Heart left ventricle (tissue), 16 donors: ENCODE data around the gene SIGLEC15. TPM values are rescaled to one million over a fixed set of nuclear protein-coding genes. Genes with fewer than 3 reads are reported as not detected.

Experiments
- ATAC-seq, 4 donors: fragments of 200-7000 bp; cut with Tn5 transposase; one replicate each; pipeline ENCODE4 v1.9.1; 2020 to 2022; ENCODE audit warnings: moderate library complexity in 4 of 4, mild to moderate bottlenecking in 3 of 4, moderate number of reproducible peaks in 1 of 4
- DNase-seq, 5 donors: peaks; one replicate each; pipeline ENCODE4 v3.0.0-alpha.2; 2020
- H3K27ac ChIP-seq, 12 donors: fragments of 200-600 bp; sonication (generic) in 4 of 12; one replicate each; pipeline versions ENCODE4 v1.5.0 to v1.8.0; 2016 to 2022; ENCODE audit warnings: mild to moderate bottlenecking in 2 of 12
- H3K27me3 ChIP-seq, 9 donors: fragments of 200-600 bp; sonication (generic) in 2 of 9; one replicate each; pipeline versions ENCODE4 v1.5.1 to v1.8.0; 2016 to 2022; ENCODE audit warnings: mild to moderate bottlenecking in 3 of 9
- H3K36me3 ChIP-seq, 9 donors: fragments of 200-600 bp; sonication (generic) in 2 of 9; one replicate each; pipeline versions ENCODE4 v1.5.0 to v1.8.0; 2018 to 2022; ENCODE audit warnings: mild to moderate bottlenecking in 2 of 9
- H3K4me1 ChIP-seq, 12 donors: fragments of 200-600 bp; sonication (generic) in 4 of 12; one replicate each; pipeline versions ENCODE4 v1.5.0 to v1.8.0; 2016 to 2022; ENCODE audit warnings: mild to moderate bottlenecking in 3 of 12
- H3K4me3 ChIP-seq, 12 donors: fragments of 200-600 bp; sonication (generic) in 4 of 12; one replicate each; pipeline versions ENCODE4 v1.5.0 to v1.8.0; 2017 to 2022; ENCODE audit warnings: mild to moderate bottlenecking in 9 of 12, moderate library complexity in 4 of 12
- H3K9me3 ChIP-seq, 12 donors: fragments of 200-600 bp; sonication (generic) in 4 of 12; one replicate each; pipeline versions ENCODE4 v1.5.0 to v1.8.0; 2016 to 2022; ENCODE audit warnings: mild to moderate bottlenecking in 1 of 12
- CTCF ChIP-seq, 12 donors: fragments of 200-600 bp; sonication (generic) in 4 of 12; IDR thresholded peaks; one replicate each; pipeline versions ENCODE4 v1.5.0 to v1.8.0; 2018 to 2022; ENCODE audit warnings: antibody characterized with exemption in 12 of 12, mild to moderate bottlenecking in 5 of 12
- POLR2A ChIP-seq, 2 donors: fragments of 450-650 bp; IDR thresholded peaks; one replicate each; pipeline ENCODE4 v1.6.1; 2017; ENCODE audit warnings: antibody characterized with exemption in 2 of 2, mild to moderate bottlenecking in 2 of 2, moderate library complexity in 2 of 2
- WGBS, 4 donors: extraction: QIAGEN DNeasy Blood & Tissue Kit in 2 of 4; methylation state at CpG; one replicate each; pipeline versions ENCODE4 v1.1.5 to v1.1.7; 2013 to 2018; 5-methylcytosine and 5-hydroxymethylcytosine counted together
- intact Hi-C, 10 donors: fragments of 100-400 bp; cut with DNase I; formaldehyde crosslinking; loops; one replicate each; pipeline versions ENCODE4 v1.11.1 to v1.14.2; 2022
- polyA plus RNA-seq, 2 donors: library from polyadenylated mRNA; stranded (reverse); fragments of 200-250 nt; gene quantifications; one replicate each; pipeline ENCODE4 v1.2.3, GENCODE V29; 2013
- total RNA-seq, 9 donors: library from RNA; depleted of rRNA in 2 of 9; stranded (reverse); fragments of >200 nt in 2 of 9; fragmentation: NEBNext Ultra II Directional in 3 of 9; extraction: Animal tissue kit (Norgen Biotek cat#: 25700) in 3 of 9; gene quantifications; one replicate each; pipeline versions ENCODE4 v1.1.0 to v1.2.4, GENCODE V29; 2016 to 2023
- donor health status: ischemic (EF 13 %, LVEDD 7.1; RV severe dilation, severe dysfunction).
- donor health status: healthy with polysubstance abuse.
- donor health status: DM: no; HTN: yes; CAD: no.
- donor health status: DM: no; HTN: no; CAD: no.
- donor health status: ischemic (EF 25% LVEDD 6.9; RV normal size, moderate dysfunction).
- donor health status: ischemic (EF 25% LVEDD 5.7; RV mildly dilated, moderate dysfunction).
- donor health status: healthy.
- donor health status: DM: yes; HTN: yes; CAD: no.
- donor health status: ischemic (EF 35%, LVEDD 5.7; RV mildly dilated, moderate dysfunction).
- donor health status: nonischemic (EF 11% LVEDD 7.7; RV severe dilation, severe dysfunction).
- donor health status: DM: yes; HTN: yes; CAD: no.
- donor health status: PGD.
- donor health status: ischemic (EF 29% LVEDD 5.4; RV normal size, mild dysfunction).
- donor health status: nonischemic (EF 23%, LVEDD 6.1; RV moderate dilation, normal function).

The SIGLEC15 gene
- total and polyA plus RNA-seq, 11 donors, result 0.08 to 0.77 (median 0.38) TPM; not detected in 4

GRCh38 chr18:45891806-45892205, 66.3 kb downstream of the SIGLEC15 start:
- no peak overlapping the region for H3K4me3 ChIP-seq
- peaks cover 0 to 20% (median 0%) of the 10 kb centered on the region in 12 donors for H3K4me1 ChIP-seq
- peaks cover 0 to 93% (median 76%) of the 10 kb centered on the region in 9 donors for H3K36me3 ChIP-seq
- TF ChIP-seq POLR2A (IDR thresholded peaks at IDR 0.05) (no peak), CTCF (IDR thresholded peaks at IDR 0.05) (no peak)
- intact Hi-C loops, result no loop called here
- ATAC-seq (no peak), DNase-seq (no peak)
- no peaks in the 10 kb centered on the region for H3K27me3 ChIP-seq
- H3K27ac ChIP-seq, result no peak overlapping the region
- H3K9me3 ChIP-seq, result no peaks in the 10 kb centered on the region
- WGBS, 4 donors, result 50 to 63% (median 56%) methylated on average over 2 of the region's 2 CpGs

Other genes with a start within 250 kb of the SIGLEC15 start
- gene SLC14A2, start 210.2 kb upstream of the SIGLEC15 start, total RNA-seq, result under 1 TPM in 4 of 9 donors, not detected in 5; 0.08 to 0.41 (median 0.16) TPM
- under 1 TPM in 1 of 2 donors, not detected in 1; 0.03 TPM for gene SLC14A2, start 210.2 kb upstream of the SIGLEC15 start, polyA plus RNA-seq
- 10 to 100 TPM in 8 of 9 donors, 1 to 10 TPM in 1; 8.9 to 50.1 (median 19.4) TPM for gene SLC14A1, start 101.5 kb upstream of the SIGLEC15 start, total RNA-seq
- gene SLC14A1, start 101.5 kb upstream of the SIGLEC15 start, polyA plus RNA-seq, result 10 to 100 TPM in 1 of 2 donors, 1 to 10 TPM in 1; 7.1 to 16.0 TPM
- gene EPG5, start 141.7 kb downstream of the SIGLEC15 start, total RNA-seq, result 10 to 100 TPM; 14.4 to 37.8 (median 23.8) TPM
- gene EPG5, start 141.7 kb downstream of the SIGLEC15 start, polyA plus RNA-seq, result 10 to 100 TPM in 1 of 2 donors, 1 to 10 TPM in 1; 7.9 to 10.3 TPM
- gene PSTPIP2, start 246.6 kb downstream of the SIGLEC15 start, total RNA-seq, result 10 to 100 TPM in 1 of 9 donors, 1 to 10 TPM in 8; 1.2 to 15.0 (median 2.9) TPM
- gene PSTPIP2, start 246.6 kb downstream of the SIGLEC15 start, polyA plus RNA-seq, result 1 to 10 TPM in 1 of 2 donors, under 1 TPM in 1; 0.65 to 1.6 TPM